Activated naive CD4-positive, alpha-beta T cell treated with anti-CD3 and anti-CD28 coated beads for 36 hours (primary cell): Measurements from ENCODE around the gene PMEPA1. TPM values are rescaled to one million over a fixed set of nuclear protein-coding genes. Genes with fewer than 3 reads are reported as not detected.
A peak's percentile ranks its signal among the peaks of the same experiment; 100 is the strongest.

Experiments used
- CTCF ChIA-PET: fragments of 350-600 bp; sonication (Branson Sonifier 250); formaldehyde crosslinking; loops from one replicate; lab custom pipeline; 2021; ENCODE audit warnings: antibody characterized with exemption; lab: Charles Lee
- DNase-seq: peaks from one replicate; pipeline ENCODE4 v3.0.0-alpha.2; 2020
- H3K27ac Mint-ChIP-seq: one replicate; pipeline ENCODE4 v1.8.0; 2021; ENCODE audit warnings: mild to moderate bottlenecking, mixed read lengths
- H3K27me3 Mint-ChIP-seq: one replicate; pipeline ENCODE4 v1.8.0; 2021; ENCODE audit warnings: low read depth, mixed read lengths
- H3K36me3 Mint-ChIP-seq: one replicate; pipeline ENCODE4 v1.8.0; 2021; ENCODE audit warnings: low read depth, mixed read lengths
- H3K4me1 Mint-ChIP-seq: one replicate; pipeline ENCODE4 v1.8.0; 2021; ENCODE audit warnings: low read depth, mixed read lengths
- H3K4me3 Mint-ChIP-seq: one replicate; pipeline ENCODE4 v1.8.0; 2021; ENCODE audit warnings: mild to moderate bottlenecking, moderate library complexity, mixed read lengths
- H3K9me3 Mint-ChIP-seq: one replicate; pipeline ENCODE4 v1.8.0; 2021; ENCODE audit warnings: mixed read lengths
- intact Hi-C: fragments of 100-400 bp; cut with micrococcal nuclease; formaldehyde crosslinking; loops from one replicate; pipeline ENCODE4 v1.15.1; 2023
- total RNA-seq, 2 experiments: library from RNA; stranded (reverse); gene quantifications; one replicate each; pipeline ENCODE4 v1.2.3, GENCODE V29; 2021

PMEPA1 gene
- total RNA-seq, 2 experiments from 2014 or later = 2.0 to 2.2 TPM

- intact Hi-C loops = no loop called here
- H3K4me1 Mint-ChIP-seq = peaks cover 18% of the 10 kb centered on the region
- no peaks in the 10 kb centered on the region for H3K27me3 Mint-ChIP-seq
- H3K27ac Mint-ChIP-seq = no peak overlapping the region
- CTCF ChIA-PET = no interaction called here
- H3K9me3 Mint-ChIP-seq = no peaks in the 10 kb centered on the region
- DNase-seq = no peak
- H3K4me3 Mint-ChIP-seq = no peak overlapping the region
- no peaks in the 10 kb centered on the region for H3K36me3 Mint-ChIP-seq
These were observed 48.7 kb downstream of the PMEPA1 start for GRCh38 chr20:57660922-57661745.

DNA sequence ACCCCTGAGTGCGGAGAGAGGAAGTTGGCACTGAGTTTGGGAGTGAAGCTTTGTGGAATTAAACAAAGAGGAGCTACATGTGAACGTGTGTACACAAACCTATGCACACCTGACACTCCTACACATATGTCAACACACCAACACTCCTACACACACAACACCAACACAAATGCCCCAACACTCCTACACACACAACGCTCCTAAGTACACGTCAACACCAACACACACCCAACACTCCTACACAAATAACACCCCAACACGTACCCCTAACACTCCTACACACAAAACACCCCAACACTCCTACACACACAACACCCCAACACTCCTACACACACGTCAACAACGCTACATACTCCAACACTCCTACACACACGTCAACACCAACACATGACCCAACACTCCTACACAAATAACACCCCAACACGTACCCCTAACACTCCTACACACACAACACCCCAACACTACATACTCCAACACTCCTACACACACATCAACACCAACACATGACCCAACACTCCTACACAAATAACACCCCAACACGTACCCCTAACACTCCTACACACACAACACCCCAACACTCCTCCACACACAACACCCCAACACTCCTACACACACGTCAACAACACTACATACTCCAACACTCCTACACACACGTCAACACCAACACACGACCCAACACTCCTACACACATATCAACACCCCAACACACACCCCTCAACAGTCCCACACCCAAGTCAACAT lies 49.5 kb downstream of the PMEPA1 start:
- Mint-ChIP-seq H3K27ac (no peak overlapping the region), H3K4me1 (peaks cover 18% of the 10 kb centered on the region), H3K27me3 (no peaks in the 10 kb centered on the region), H3K4me3 (no peak overlapping the region), H3K36me3 (no peaks in the 10 kb centered on the region), H3K9me3 (no peaks in the 10 kb centered on the region)
- CTCF ChIA-PET = no interaction called here
- intact Hi-C loops = no loop called here
- DNase-seq = no peak

DNA sequence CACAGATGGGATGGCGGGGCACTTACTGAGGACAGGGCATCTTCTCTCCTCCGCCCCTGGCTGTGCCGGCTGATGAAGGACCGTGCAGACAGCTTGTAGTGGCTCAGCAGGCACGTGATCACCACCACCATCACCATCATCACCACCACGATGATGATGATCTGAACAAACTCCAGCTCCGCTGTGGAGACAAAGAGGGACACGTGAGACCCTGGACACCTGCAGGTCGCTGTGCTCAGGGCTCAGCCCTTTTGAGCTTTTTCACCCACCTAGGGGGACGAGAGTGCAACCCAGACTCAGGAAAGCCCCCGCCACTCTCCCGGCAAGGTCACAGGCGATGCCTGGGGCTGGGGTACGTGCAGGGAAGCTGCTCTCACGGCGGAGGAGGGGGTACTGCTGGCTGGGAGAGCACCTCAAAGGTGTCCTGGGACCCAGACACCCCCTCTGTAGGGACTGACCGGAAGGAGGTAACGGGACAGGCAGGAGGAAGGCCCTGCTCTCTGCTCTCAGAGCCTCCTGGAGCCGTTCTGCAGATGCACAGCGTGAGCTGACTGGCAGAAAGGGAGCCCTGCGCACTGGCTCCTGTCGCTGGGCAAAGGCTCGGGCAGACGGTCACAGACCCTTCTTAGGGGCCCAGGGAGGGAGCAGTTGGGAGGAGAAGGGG lies 50.2 kb downstream of the PMEPA1 start:
- Mint-ChIP-seq H3K9me3 (no peaks in the 10 kb centered on the region), H3K27ac (no peak overlapping the region), H3K4me3 (no peak overlapping the region), H3K4me1 (peaks cover 18% of the 10 kb centered on the region), H3K27me3 (no peaks in the 10 kb centered on the region), H3K36me3 (no peaks in the 10 kb centered on the region)
- no peak for DNase-seq
- intact Hi-C loops = loop anchor here (10.0 kb wide), 1 partner anchor 165 kb away; no protein-coding TSS in a partner anchor
- CTCF ChIA-PET = interaction anchor here (1.2 kb wide), 1 partner anchor 515 kb away, joined by 3 read pairs; no protein-coding TSS in a partner anchor

- Mint-ChIP-seq H3K4me3 (no peak overlapping the region), H3K4me1 (peaks cover 18% of the 10 kb centered on the region), H3K27me3 (no peaks in the 10 kb centered on the region), H3K36me3 (no peaks in the 10 kb centered on the region), H3K9me3 (no peaks in the 10 kb centered on the region), H3K27ac (no peak overlapping the region)
- intact Hi-C loops = loop anchor here (10.0 kb wide), 1 partner anchor 166 kb away; no protein-coding TSS in a partner anchor
- CTCF ChIA-PET = interaction anchor here (1.2 kb wide), 1 partner anchor 516 kb away, joined by 3 read pairs; no protein-coding TSS in a partner anchor
- no peak for DNase-seq
These were observed 50.8 kb downstream of the PMEPA1 start for GRCh38 chr20:57658833-57659516.

- Mint-ChIP-seq H3K27me3 (no peaks in the 10 kb centered on the region), H3K27ac (no peak overlapping the region), H3K36me3 (no peaks in the 10 kb centered on the region), H3K4me1 (peaks cover 18% of the 10 kb centered on the region), H3K4me3 (no peak overlapping the region), H3K9me3 (no peaks in the 10 kb centered on the region)
- CTCF ChIA-PET = interaction anchor here (1.2 kb wide), 1 partner anchor 517 kb away, joined by 3 read pairs; no protein-coding TSS in a partner anchor
- no peak for DNase-seq
- intact Hi-C loops = loop anchor here (10.0 kb wide), 1 partner anchor 166 kb away; no protein-coding TSS in a partner anchor
These were observed 51.4 kb downstream of the PMEPA1 start for GRCh38 chr20:57658447-57658832.

- peaks cover 18% of the 10 kb centered on the region for H3K4me1 Mint-ChIP-seq
- H3K4me3 Mint-ChIP-seq = no peak overlapping the region
- intact Hi-C loops = loop anchor here (10.0 kb wide), 1 partner anchor 167 kb away; no protein-coding TSS in a partner anchor
- CTCF ChIA-PET = no interaction called here
- DNase-seq = peak; percentile 72
- H3K27ac Mint-ChIP-seq = no peak overlapping the region
- H3K36me3 Mint-ChIP-seq = no peaks in the 10 kb centered on the region
- no peaks in the 10 kb centered on the region for H3K9me3 Mint-ChIP-seq
- no peaks in the 10 kb centered on the region for H3K27me3 Mint-ChIP-seq
These were observed 52.0 kb downstream of the PMEPA1 start for GRCh38 chr20:57657535-57658446.

DNA sequence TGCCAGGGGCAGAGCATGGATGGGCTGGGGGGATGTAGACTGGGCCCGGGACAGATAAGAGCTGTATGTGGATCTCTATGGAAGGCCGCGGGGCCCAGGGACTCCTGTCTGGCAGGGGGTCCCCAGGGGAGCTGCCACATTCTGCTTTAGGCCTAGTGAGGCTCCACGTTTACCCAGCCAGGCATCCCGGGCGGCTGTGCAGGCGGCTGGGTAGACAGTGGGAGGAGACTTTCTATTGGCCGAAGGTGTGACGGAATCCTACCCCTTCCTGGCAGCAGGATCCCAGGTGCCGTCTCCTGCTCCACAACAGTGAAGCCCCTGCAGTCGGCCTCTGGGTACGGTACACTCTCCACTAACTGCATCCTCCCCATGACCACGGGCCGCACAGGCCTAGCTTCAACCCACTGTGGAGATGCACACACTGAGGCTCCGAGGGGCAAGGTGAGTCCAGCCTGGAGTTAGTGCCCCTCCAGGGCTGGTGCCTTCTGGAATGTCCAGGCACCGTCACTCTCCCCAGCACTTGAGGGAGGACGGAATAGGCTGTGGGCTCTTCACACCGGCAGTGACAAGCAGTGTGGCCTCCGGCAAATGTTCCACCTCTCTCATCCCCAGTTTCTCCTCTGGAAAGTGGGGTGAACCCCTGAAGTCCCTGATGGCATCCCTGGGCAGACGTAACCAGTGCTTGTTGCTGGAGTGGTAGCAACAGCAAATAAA lies 52.8 kb downstream of the PMEPA1 start:
- DNase-seq = no peak
- Mint-ChIP-seq H3K9me3 (no peaks in the 10 kb centered on the region), H3K27me3 (no peaks in the 10 kb centered on the region), H3K4me1 (peaks cover 18% of the 10 kb centered on the region), H3K4me3 (no peak overlapping the region), H3K27ac (no peak overlapping the region), H3K36me3 (peaks cover 3% of the 10 kb centered on the region)
- CTCF ChIA-PET = no interaction called here
- intact Hi-C loops = loop anchor here (10.0 kb wide), 1 partner anchor 168 kb away; no protein-coding TSS in a partner anchor

DNA sequence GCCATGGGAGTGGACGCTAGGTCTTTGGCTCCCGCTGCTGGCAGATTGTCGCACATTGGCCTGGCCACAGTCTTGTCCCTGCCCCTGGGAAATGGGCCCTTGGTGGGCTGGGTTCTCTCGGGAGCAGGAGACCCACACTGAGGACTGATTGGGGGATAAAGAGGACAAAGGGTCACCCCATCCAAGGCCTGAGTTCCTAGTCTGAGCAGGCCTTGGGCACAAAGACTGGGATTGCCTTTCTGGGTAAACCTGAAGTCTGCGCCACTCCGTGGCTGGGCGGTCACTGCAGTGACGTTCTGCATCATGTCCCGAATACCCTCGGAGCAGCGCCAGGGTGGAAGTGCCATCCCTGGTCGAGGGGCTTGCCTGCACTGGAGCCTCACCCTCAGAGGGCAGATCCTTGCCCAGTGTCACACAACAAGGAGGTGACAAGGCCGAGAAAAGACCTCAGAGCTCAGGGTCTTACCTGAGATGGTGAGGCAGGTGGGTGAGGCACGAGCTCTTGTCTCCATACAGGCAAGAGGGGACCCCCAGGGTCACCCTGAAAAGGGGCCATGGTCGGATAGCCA lies 53.5 kb downstream of the PMEPA1 start:
- DNase-seq = no peak
- CTCF ChIA-PET = interaction anchor here (1.8 kb wide), 1 partner anchor 59 kb away, joined by 4 read pairs; no protein-coding TSS in a partner anchor

GRCh38 chr20:57655809-57656155 lies 54.0 kb downstream of the PMEPA1 start:
- DNase-seq = no peak
- peaks cover 18% of the 10 kb centered on the region for H3K4me1 Mint-ChIP-seq
- H3K27ac Mint-ChIP-seq = no peak overlapping the region
- no peaks in the 10 kb centered on the region for H3K9me3 Mint-ChIP-seq
- CTCF ChIA-PET = interaction anchor here (1.1 to 2.5 kb wide), 5 partner anchors 28 to 526 kb away, joined by 3 to 16 read pairs (median 4); no protein-coding TSS in a partner anchor
- H3K36me3 Mint-ChIP-seq = peaks cover 3% of the 10 kb centered on the region
- H3K4me3 Mint-ChIP-seq = no peak overlapping the region
- no peaks in the 10 kb centered on the region for H3K27me3 Mint-ChIP-seq
- intact Hi-C loops = loop anchor here (2.0 to 10.0 kb wide), 2 partner anchors 59 to 169 kb away; no protein-coding TSS in a partner anchor

More for the DNA sequence above, 53.5 kb downstream of the PMEPA1 start:
- Mint-ChIP-seq H3K27ac (no peak overlapping the region), H3K27me3 (no peaks in the 10 kb centered on the region), H3K9me3 (no peaks in the 10 kb centered on the region), H3K4me3 (no peak overlapping the region), H3K4me1 (peaks cover 18% of the 10 kb centered on the region), H3K36me3 (peaks cover 3% of the 10 kb centered on the region)
- intact Hi-C loops = loop anchor here (10.0 kb wide), 1 partner anchor 168 kb away; no protein-coding TSS in a partner anchor
